GF-D8 (cell line): ENCODE measurements around the gene ZBTB7C.
"Not testable (repeated sequence)": the region's sequence is repeated elsewhere in the genome, so short reads cannot be mapped to it uniquely, and the experiment has no call there.

Source experiments
- DNase-seq: peaks from one replicate; lab custom pipeline; 2025; lab: John Stamatoyannopoulos, UW

Gene ZBTB7C

GRCh38 chr18:48408727-48409590 lies at the start of gene ZBTB7C:
Gene ZBTB7C (minus strand): TSS chr18:48409383.
- DNase-seq: no peak

GRCh38 chr18:48456838-48457237 lies 47.7 kb upstream of the ZBTB7C start:
- DNase-seq: no peak

- peak; percentile 71 for DNase-seq
These were observed 46.6 kb upstream of the ZBTB7C start for GRCh38 chr18:48455555-48456478.

- DNase-seq: no peak
These were observed 45.1 kb upstream of the ZBTB7C start for GRCh38 chr18:48454261-48454757.

GRCh38 chr18:48453330-48454066 lies 44.3 kb upstream of the ZBTB7C start:
- no peak for DNase-seq

- DNase-seq: no peak
These were observed 43.7 kb upstream of the ZBTB7C start for GRCh38 chr18:48452861-48453323.

- no peak for DNase-seq
These were observed 41.5 kb upstream of the ZBTB7C start for GRCh38 chr18:48450685-48451084.

- DNase-seq: peak; percentile 47
These were observed 37.5 kb upstream of the ZBTB7C start for GRCh38 chr18:48446582-48447225.

- peak; percentile 62 for DNase-seq
These were observed 36.4 kb upstream of the ZBTB7C start for GRCh38 chr18:48445540-48445939.

GRCh38 chr18:48442761-48443160 lies 33.6 kb upstream of the ZBTB7C start:
- no peak for DNase-seq

GRCh38 chr18:48441405-48441881 lies 32.3 kb upstream of the ZBTB7C start:
- DNase-seq: no peak

GRCh38 chr18:48440924-48441323 lies 31.7 kb upstream of the ZBTB7C start:
- DNase-seq: no peak

GRCh38 chr18:48436907-48437306 lies 27.7 kb upstream of the ZBTB7C start:
- DNase-seq: no peak

GRCh38 chr18:48434382-48434781 lies 25.2 kb upstream of the ZBTB7C start:
- DNase-seq: not testable (repeated sequence)

- DNase-seq: no peak
These were observed 24.4 kb upstream of the ZBTB7C start for GRCh38 chr18:48433541-48433940.

- DNase-seq: no peak
These were observed 21.0 kb upstream of the ZBTB7C start for GRCh38 chr18:48430150-48430549.

- no peak for DNase-seq
These were observed 19.4 kb upstream of the ZBTB7C start for GRCh38 chr18:48428475-48429177.

GRCh38 chr18:48422947-48423378 lies 13.8 kb upstream of the ZBTB7C start:
- no peak for DNase-seq

GRCh38 chr18:48419277-48420022 lies 10.3 kb upstream of the ZBTB7C start:
- DNase-seq: no peak
